A549 (cell line): ENCODE results near the gene RNF225. TPM values are rescaled to one million over a fixed set of nuclear protein-coding genes. Genes with fewer than 3 reads are reported as not detected.

ENCODE experiments used
- ATAC-seq, 2 experiments: fragments of 200-7000 bp in 1 of 2; fragments of >200 bp in 1 of 2; cut with Nextera tagmentation in 1 of 2; cut with Tn5 transposase in 1 of 2; 3 replicates each; pipeline versions ENCODE4 v1.8.0 to v1.9.1; 2018 to 2020; ENCODE audit warnings: mild to moderate bottlenecking in 1 of 2, moderate library complexity in 1 of 2
- CTCF ChIA-PET: fragments of 300-600 bp; sonication (Branson Sonifier 250); formaldehyde crosslinking; extraction: SDS; loops from one replicate; lab custom pipeline; 2021; ENCODE audit warnings: antibody characterized with exemption, inconsistent platforms; lab: Yijun Ruan, JAX
- POLR2A ChIA-PET: fragments of 350-600 bp; formaldehyde crosslinking; extraction: SDS; loops from one replicate; lab custom pipeline; 2021; ENCODE audit warnings: antibody characterized with exemption, inconsistent platforms; lab: Yijun Ruan, JAX
- DNase-seq, 2 experiments: peaks; one replicate each; pipeline versions ENCODE4 v3.0.0 to v3.0.0-alpha.2; 2011 to 2016; ENCODE audit warnings: low read depth in 1 of 2, low spot score in 1 of 2
- FAIRE-seq: peaks from 2 replicates; lab custom pipeline; 2011; peaks lifted over from hg19 to GRCh38; lab: Jason Lieb, UNC
- H3K27ac ChIP-seq, 2 experiments: fragments of >200 bp; sonication (Bioruptor Twin); formaldehyde crosslinking; 3 replicates each; pipeline ENCODE4 v1.5.1; 2016 to 2017
- H3K4me1 ChIP-seq: fragments of >200 bp; sonication (Bioruptor Twin); formaldehyde crosslinking; 3 replicates; pipeline ENCODE4 v1.6.1; 2016
- H3K4me2 ChIP-seq: fragments of >200 bp; sonication (Bioruptor Twin); formaldehyde crosslinking; 3 replicates; pipeline ENCODE4 v1.6.1; 2016
- H3K4me3 ChIP-seq: fragments of >200 bp; sonication (Bioruptor Twin); formaldehyde crosslinking; 3 replicates; pipeline ENCODE4 v1.5.1; 2016
- H3K9me3 ChIP-seq: fragments of >200 bp; sonication (Bioruptor Twin); formaldehyde crosslinking; 3 replicates; pipeline ENCODE4 v1.6.1; 2016
- BHLHE40 ChIP-seq: IDR thresholded peaks from 2 replicates; pipeline ENCODE4 v1.6.1; 2012; ENCODE audit warnings: low read depth, low read length, inconsistent platforms
- CEBPB ChIP-seq, 2 experiments: fragments of >200 bp in 1 of 2; sonication (Bioruptor Twin) in 1 of 2; formaldehyde crosslinking in 1 of 2; IDR thresholded peaks; 2 replicates each; pipeline ENCODE4 v1.6.1; 2012 to 2016
- CHD4 ChIP-seq: fragments of 200-600 bp; sonication (generic); IDR thresholded peaks from 2 replicates; pipeline ENCODE4 v1.6.1; 2016; ENCODE audit warnings: antibody characterized with exemption, mild to moderate bottlenecking, borderline replicate concordance
- EP300 ChIP-seq, 2 experiments: fragments of >200 bp; sonication (Bioruptor Twin); formaldehyde crosslinking; IDR thresholded peaks; 2 replicates in 1 of 2; 3 replicates in 1 of 2; pipeline ENCODE4 v1.6.1; 2016 to 2017
- ESRRA ChIP-seq: fragments of 150-350 bp; IDR thresholded peaks from 2 replicates; pipeline ENCODE4 v1.6.1; 2014; ENCODE audit warnings: mild to moderate bottlenecking, low read length, borderline replicate concordance
- FOSL2 ChIP-seq, 2 experiments: fragments of 450-650 bp in 1 of 2; fragments of >200 bp in 1 of 2; sonication (Bioruptor Twin) in 1 of 2; formaldehyde crosslinking; IDR thresholded peaks; 2 replicates each; pipeline versions ENCODE4 v1.5.0 to v1.6.1; 2016 to 2020; ENCODE audit warnings: mild to moderate bottlenecking in 1 of 2, moderate library complexity in 1 of 2
- HOXB5 ChIP-seq: fragments of 250-450 bp; sonication (Bioruptor Pico); IDR thresholded peaks from 2 replicates; pipeline ENCODE4 v1.5.0; 2020; ENCODE audit warnings: mild to moderate bottlenecking, moderate library complexity
- JUN ChIP-seq, 2 experiments: fragments of >200 bp; sonication (Bioruptor Twin); formaldehyde crosslinking; IDR thresholded peaks; 2 replicates in 1 of 2; 3 replicates in 1 of 2; pipeline ENCODE4 v1.6.1; 2016 to 2017
- KDM5A ChIP-seq: fragments of 200-600 bp; sonication (generic); IDR thresholded peaks from 2 replicates; pipeline ENCODE4 v1.6.1; 2016; ENCODE audit warnings: antibody characterized with exemption, mild to moderate bottlenecking
- MYC ChIP-seq: IDR thresholded peaks from 2 replicates; pipeline ENCODE4 v1.6.1; 2012; ENCODE audit warnings: mild to moderate bottlenecking, inconsistent platforms, low read length, improper control_type of control experiment, borderline replicate concordance
- NPAS2 ChIP-seq: fragments of 250-450 bp; sonication (Bioruptor Pico); IDR thresholded peaks from 2 replicates; pipeline ENCODE4 v1.8.0; 2022; ENCODE audit warnings: mild to moderate bottlenecking, moderate library complexity, borderline replicate concordance
- SREBF2 ChIP-seq: fragments of 450-650 bp; IDR thresholded peaks from 2 replicates; pipeline ENCODE4 v1.6.1; 2014; ENCODE audit warnings: mild to moderate bottlenecking, moderate library complexity
- TFCP2L1 ChIP-seq: fragments of 250-450 bp; sonication (Bioruptor Pico); IDR thresholded peaks from 2 replicates; pipeline ENCODE4 v1.5.0; 2021; ENCODE audit warnings: mild to moderate bottlenecking
- TP53 ChIP-seq: fragments of 250-450 bp; sonication (Bioruptor Pico); IDR thresholded peaks from 2 replicates; pipeline ENCODE4 v1.5.0; 2021; ENCODE audit warnings: mild to moderate bottlenecking, moderate library complexity
- ZNF302 ChIP-seq: fragments of 250-450 bp; sonication (Bioruptor Pico); IDR thresholded peaks from 2 replicates; pipeline ENCODE4 v1.9.0; 2021; ENCODE audit warnings: inconsistent platforms, mild to moderate bottlenecking, moderate library complexity
- WGBS: methylation state at CpG from one replicate; pipeline ENCODE4 v1.1.6; 2017; ENCODE audit errors: missing lambda C conversion rate; 5-methylcytosine and 5-hydroxymethylcytosine counted together
- polyA plus RNA-seq, 4 experiments: library from polyadenylated mRNA; depleted of rRNA in 3 of 4; stranded (reverse); fragments of >200 nt; fragmentation: RNase III in 1 of 4; extraction: RNeasy Plus Mini Kit Qiagen cat#74134 plus additional on column Dnase treatment in 1 of 4; gene quantifications; 2 replicates in 3 of 4; 3 replicates in 1 of 4; pipeline ENCODE4 v1.2.3, GENCODE V29; 2011 to 2017
- TF ChIP-seq, protein P1 (sequence below): fragments of >200 bp; sonication (Bioruptor Twin); formaldehyde crosslinking; IDR thresholded peaks from 2 replicates; pipeline ENCODE4 v1.6.1; 2016
- TF ChIP-seq, protein P2 (sequence below): fragments of 250-450 bp; sonication (Bioruptor Pico); IDR thresholded peaks from 2 replicates; pipeline ENCODE4 v1.5.0; 2020; ENCODE audit warnings: low read depth, mild to moderate bottlenecking, moderate library complexity
- TF ChIP-seq, protein P3 (sequence below): fragments of >200 bp; sonication (Bioruptor Twin); formaldehyde crosslinking; IDR thresholded peaks from 3 replicates; pipeline ENCODE4 v1.6.1; 2016

Gene RNF225
- polyA plus RNA-seq, 2 of the 4 experiments (the other 2 are of a cell fraction), result not detected

DNA sequence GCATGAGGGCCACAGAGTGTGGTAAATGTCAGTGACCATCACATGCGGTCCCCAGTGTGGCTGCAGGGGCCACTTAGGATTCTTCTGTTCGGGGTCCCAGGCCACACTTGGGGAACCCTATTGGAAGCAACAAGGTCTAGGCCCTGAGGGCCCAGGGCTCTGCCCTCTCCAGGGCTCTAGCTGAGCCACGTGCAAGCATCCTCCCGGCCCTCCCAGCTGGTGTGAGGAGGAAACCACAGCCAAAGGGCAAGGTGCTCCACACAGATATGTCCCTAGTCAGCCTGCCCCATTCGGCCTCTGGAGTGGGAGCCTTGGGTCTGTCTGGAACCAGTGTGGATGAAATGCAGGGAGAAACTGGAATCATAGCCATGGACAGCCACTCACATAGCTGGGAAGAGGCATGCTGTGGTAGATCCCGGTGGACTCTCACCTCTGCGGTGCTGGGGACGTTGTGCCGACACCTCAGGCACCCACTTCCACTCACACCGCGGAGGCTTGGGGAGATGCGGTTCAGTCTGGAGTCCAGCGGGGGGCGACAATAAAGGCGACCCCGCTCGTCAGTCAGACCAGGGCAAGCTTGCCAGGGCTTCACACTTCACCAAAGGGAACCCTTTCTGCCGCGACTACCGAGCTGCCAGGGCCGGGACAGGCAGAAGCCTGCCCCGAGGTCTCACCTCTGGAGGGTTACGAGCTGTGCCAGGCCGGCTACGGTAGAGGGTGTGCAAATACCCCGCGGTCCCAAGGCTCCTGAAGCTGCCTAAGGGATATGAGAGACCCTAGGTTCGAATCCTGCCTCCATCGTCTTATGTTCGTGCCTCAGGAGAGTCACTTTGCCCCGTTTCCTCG is 28.6 kb upstream of the RNF225 start:
- ATAC-seq, result no peak
- 85% methylated on average over 30 of the region's 32 CpGs for WGBS
- H3K9me3 ChIP-seq, result no peaks in the 10 kb centered on the region
- TF ChIP-seq TP53 (CRISPR knock-in tag), result no peak
- no peak for TF ChIP-seq HOXB5 (CRISPR knock-in tag)
- TF ChIP-seq, protein P1, sequence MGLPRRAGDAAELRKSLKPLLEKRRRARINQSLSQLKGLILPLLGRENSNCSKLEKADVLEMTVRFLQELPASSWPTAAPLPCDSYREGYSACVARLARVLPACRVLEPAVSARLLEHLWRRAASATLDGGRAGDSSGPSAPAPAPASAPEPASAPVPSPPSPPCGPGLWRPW, result no peak
- no peak for TF ChIP-seq EP300 (IDR thresholded peaks at IDR 0.05)
- TF ChIP-seq CHD4, result no peak
- TF ChIP-seq MYC, result no peak
- TF ChIP-seq, protein P2, sequence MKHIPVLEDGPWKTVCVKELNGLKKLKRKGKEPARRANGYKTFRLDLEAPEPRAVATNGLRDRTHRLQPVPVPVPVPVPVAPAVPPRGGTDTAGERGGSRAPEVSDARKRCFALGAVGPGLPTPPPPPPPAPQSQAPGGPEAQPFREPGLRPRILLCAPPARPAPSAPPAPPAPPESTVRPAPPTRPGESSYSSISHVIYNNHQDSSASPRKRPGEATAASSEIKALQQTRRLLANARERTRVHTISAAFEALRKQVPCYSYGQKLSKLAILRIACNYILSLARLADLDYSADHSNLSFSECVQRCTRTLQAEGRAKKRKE (CRISPR knock-in tag), result no peak
- no peak for TF ChIP-seq JUN (IDR thresholded peaks at IDR 0.05)
- no peak for TF ChIP-seq CEBPB (IDR thresholded peaks at IDR 0.05)
- no peak for TF ChIP-seq BHLHE40
- TF ChIP-seq, protein P3, sequence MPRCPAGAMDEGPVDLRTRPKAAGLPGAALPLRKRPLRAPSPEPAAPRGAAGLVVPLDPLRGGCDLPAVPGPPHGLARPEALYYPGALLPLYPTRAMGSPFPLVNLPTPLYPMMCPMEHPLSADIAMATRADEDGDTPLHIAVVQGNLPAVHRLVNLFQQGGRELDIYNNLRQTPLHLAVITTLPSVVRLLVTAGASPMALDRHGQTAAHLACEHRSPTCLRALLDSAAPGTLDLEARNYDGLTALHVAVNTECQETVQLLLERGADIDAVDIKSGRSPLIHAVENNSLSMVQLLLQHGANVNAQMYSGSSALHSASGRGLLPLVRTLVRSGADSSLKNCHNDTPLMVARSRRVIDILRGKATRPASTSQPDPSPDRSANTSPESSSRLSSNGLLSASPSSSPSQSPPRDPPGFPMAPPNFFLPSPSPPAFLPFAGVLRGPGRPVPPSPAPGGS, result no peak
- TF ChIP-seq ZNF302, result no peak
- TF ChIP-seq, all 56 proteins: peak for 0
- H3K4me1 ChIP-seq, result no peaks in the 10 kb centered on the region; the same call in 2 of the 3 replicates
- H3K4me2 ChIP-seq, result no peak overlapping the region
- POLR2A ChIA-PET, result no interaction called here
- DNase-seq (no peak), FAIRE-seq (no peak)
- CTCF ChIA-PET, result no interaction called here
- no peak overlapping the region for H3K4me3 ChIP-seq
- H3K27ac ChIP-seq, result no peak overlapping the region

DNA sequence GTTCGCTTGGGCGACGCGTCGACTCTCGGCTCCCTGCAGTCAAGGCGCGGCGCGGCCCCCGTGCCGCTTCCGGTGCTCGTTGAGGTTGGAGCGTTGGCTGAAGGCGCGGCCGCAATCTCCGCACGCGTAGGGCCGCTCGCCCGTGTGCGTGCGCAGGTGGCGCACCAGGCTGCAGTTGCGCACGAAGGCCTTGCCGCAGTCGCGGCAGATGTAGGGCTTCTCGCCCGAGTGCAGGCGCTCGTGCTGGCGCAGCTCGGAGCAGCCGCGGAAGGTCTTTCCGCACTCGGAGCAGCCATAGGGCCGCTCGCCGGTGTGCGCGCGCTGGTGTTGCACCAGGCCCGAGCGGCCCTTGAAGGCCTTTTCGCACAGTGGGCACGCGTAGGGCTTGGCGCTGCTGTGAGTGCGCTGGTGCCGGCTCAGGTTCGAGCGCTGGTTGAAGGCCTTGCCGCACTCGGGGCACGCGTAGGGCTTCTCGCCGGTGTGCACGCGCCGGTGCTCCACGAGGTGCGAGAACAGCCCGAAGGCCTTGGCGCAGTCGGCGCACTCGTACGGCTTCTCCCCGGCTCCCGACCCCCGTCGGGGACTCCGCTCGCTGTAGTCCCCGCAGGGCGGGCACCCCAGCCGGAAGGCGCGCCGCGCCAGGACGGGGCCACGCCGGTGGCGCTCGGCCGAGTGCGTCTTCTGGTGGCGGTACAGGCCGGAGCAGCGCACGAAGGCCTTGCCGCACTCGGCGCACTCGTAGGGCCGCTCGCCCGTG is 27.6 kb upstream of the RNF225 start:
- ChIA-PET CTCF (no interaction called here), POLR2A (no interaction called here)
- Histone ChIP-seq H3K4me3 (no peak overlapping the region), H3K4me2 (no peak overlapping the region), H3K27ac (no peak overlapping the region), H3K9me3 (no peaks in the 10 kb centered on the region; the same call in 2 of the 3 replicates), H3K4me1 (no peaks in the 10 kb centered on the region)
- no peak for DNase-seq
- ATAC-seq, result no peak
- TF ChIP-seq ESRRA, result no peak
- no peak for TF ChIP-seq SREBF2
- TF ChIP-seq FOSL2 (IDR thresholded peaks at IDR 0.05), result no peak
- TF ChIP-seq FOSL2 (CRISPR knock-in tag; IDR thresholded peaks at IDR 0.05), result no peak
- no peak for TF ChIP-seq TFCP2L1
- TF ChIP-seq NPAS2 (CRISPR knock-in tag), result no peak
- TF ChIP-seq KDM5A, result no peak
- FAIRE-seq, result no peak
- WGBS, result 96% methylated on average over 99 of the region's 106 CpGs
